ENCODE results near the gene DNAJC18.

GRCh38 chr5:139385061-139386049 lies 54.0 kb downstream of the DNAJC18 start:
- TF ChIP-seq EZH2 (IDR thresholded peaks at IDR 0.05; ENCODE audit: insufficient read depth, poor library complexity, severe bottlenecking): no peak
- TF ChIP-seq EZH2phosphoT487 (IDR thresholded peaks at IDR 0.05; ENCODE audit: insufficient read depth, low read depth): no peak

Measured in GM23248 (cell line).